ENCODE data around the gene TGFB1.
"Not testable (repeated sequence)": the region's sequence is repeated elsewhere in the genome, so short reads cannot be mapped to it uniquely, and the experiment has no call there.

The TGFB1 gene

DNA sequence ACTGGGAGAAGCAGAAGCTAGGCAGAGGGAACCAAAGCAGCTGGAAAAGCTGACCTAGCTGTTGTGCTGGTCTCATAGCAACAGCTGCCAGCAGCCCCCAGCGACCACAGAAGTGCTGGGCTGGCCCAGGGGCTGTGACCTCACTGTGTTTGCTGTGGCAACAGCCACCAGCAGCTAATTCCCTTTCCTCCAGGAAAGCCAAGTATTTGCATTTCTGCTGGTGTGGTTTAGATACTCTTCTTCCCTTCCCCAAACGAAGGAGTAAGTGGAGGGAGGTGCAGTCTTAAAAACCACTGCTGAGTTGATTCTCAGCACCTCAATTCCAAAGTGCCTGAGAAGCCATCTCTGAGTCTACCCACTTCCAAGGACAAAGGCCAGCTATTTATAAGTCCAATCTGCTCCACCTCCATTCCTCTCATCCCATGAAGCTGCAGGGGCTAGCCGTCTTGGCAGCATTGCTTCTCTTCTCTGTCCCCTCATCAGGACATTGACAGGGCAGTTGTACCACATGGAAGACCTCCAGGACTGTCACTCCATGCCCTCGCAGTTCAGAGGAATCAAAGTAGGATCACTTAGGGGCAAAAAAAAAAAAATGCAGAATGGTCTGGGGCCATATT lies 55.3 kb downstream of the TGFB1 start:
- DNase-seq: peak; percentile 87

DNA sequence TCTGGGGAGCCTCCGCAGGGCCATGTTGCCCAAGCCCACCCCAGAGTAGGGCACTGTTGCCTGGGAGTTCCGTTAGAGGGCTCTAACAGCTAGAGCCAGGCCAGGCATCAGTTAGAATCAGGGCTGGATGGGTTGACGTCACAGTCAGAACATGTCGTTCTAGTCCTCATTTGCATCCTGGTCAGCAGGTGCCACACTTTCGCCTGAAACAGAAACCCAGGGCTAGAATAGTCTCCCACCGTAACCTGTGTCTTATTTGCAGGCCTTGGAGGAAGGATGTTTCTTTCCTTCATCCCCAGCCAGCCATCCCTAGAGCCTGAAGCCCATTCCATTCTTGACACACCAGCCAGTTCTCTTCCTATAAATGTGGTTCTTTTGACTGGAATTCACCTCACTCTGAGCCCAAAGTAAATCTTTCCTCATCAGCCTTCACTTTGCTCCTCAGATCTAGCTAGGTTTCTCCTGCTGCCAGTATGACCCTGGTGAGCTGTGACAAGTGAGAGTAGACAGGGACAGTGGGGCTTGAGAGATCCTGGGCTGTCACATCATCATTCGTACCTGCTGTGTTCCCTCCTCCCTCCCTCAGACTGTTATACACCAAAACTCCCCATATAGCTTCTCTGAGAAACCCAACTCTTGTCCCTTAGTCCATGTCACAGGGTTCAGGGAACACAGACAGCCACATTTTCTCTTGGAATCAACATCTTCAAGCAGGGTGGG lies 55.9 kb downstream of the TGFB1 start:
- no peak for DNase-seq

DNA sequence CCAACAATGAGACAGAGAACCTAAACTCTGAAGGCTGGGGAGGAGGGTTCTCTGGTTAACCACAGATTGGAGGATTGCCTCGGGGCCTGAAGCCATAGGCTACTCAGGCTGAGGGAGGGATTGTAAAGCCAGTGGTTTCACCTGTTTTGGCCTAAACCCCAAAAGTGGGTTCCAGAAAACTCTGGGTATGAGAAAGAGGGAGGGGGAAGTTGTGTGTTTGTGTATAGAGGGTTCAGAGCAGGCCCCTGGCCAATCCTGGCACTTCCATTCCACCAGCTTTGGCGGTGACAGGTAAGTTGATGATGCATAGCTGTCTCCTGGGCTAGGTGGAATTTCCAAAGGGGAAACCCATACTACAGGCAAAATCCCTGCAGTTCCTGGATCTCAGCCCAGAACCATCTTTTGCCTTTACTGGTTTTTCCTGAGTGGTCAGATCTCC lies 57.3 kb downstream of the TGFB1 start:
- DNase-seq: no peak

DNA sequence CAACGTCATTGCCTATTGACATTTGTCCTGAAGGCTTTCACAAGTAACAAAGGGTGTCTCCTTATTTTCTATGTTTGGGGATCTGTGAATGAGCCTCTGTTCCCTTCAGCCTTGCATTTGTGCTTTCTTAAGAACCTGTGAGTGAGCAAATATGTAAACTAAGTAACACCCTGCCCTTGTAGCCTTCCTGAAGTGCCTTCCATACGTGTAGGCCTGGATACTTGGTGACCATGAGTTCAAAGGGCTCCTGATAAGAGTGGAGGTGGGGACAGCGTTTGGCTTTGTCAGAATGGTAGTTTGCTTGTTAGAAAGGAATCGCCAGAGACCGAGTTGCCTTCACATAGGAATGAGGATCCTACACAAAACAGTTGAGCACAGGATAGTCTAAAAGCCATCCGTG lies 58.2 kb downstream of the TGFB1 start:
- no peak for DNase-seq

GRCh38 chr19:41294393-41294792 lies 59.3 kb downstream of the TGFB1 start:
- DNase-seq: no peak

- not testable (repeated sequence) for DNase-seq
Observed at GRCh38 chr19:41289814-41290213, 63.9 kb downstream of the TGFB1 start.

- DNase-seq: no peak
Observed at GRCh38 chr19:41288673-41289530, 64.8 kb downstream of the TGFB1 start.
